Transverse colon (tissue), 4 donors: ENCODE results near the gene PSMA5. TPM values are rescaled to one million over a fixed set of nuclear protein-coding genes. Genes with fewer than 3 reads are reported as not detected.
"Not testable (repeated sequence)": the region's sequence is repeated elsewhere in the genome, so short reads cannot be mapped to it uniquely, and the experiment has no call there.

Experiments
- DNase-seq: peaks from one replicate; pipeline ENCODE4 v3.0.0-alpha.2; 2019
- H3K27ac ChIP-seq, 4 donors: fragments of 200-600 bp; sonication (generic); 2 replicates each; pipeline ENCODE4 v1.5.1; 2016 to 2018; ENCODE audit warnings: inconsistent platforms in 4 of 4
- H3K27me3 ChIP-seq: fragments of 200-600 bp; sonication (generic); 2 replicates; pipeline ENCODE4 v1.5.1; 2017; ENCODE audit warnings: inconsistent platforms
- H3K36me3 ChIP-seq, 4 donors: fragments of 200-600 bp; sonication (generic); 2 replicates each; pipeline ENCODE4 v1.5.1; 2017 to 2019; ENCODE audit warnings: inconsistent platforms in 4 of 4
- H3K4me1 ChIP-seq, 4 donors: fragments of 200-600 bp; sonication (generic); 2 replicates each; pipeline ENCODE4 v1.5.1; 2017 to 2020; ENCODE audit warnings: inconsistent platforms in 4 of 4
- H3K4me3 ChIP-seq, 4 donors: fragments of 200-600 bp; sonication (generic); 1 replicate in 1 of 4; 2 replicates in 3 of 4; pipeline versions ENCODE4 v1.5.1 to v1.6.1; 2017 to 2019; ENCODE audit warnings: inconsistent platforms in 4 of 4
- H3K9me3 ChIP-seq, 2 donors: fragments of 200-600 bp; sonication (generic); 2 replicates each; pipeline ENCODE4 v1.5.1; 2017 to 2019; ENCODE audit warnings: inconsistent platforms in 2 of 2
- CTCF ChIP-seq, 5 experiments: fragments of 200-600 bp in 3 of 5; fragments of 450-650 bp in 2 of 5; sonication (generic) in 3 of 5; IDR thresholded peaks; 1 replicate in 2 of 5; 2 replicates in 3 of 5; pipeline ENCODE4 v1.5.1; 2016 to 2017; ENCODE audit warnings: antibody characterized with exemption in 5 of 5, inconsistent platforms in 3 of 5, mild to moderate bottlenecking in 2 of 5, moderate library complexity in 1 of 5
- EP300 ChIP-seq: sonication (generic); formaldehyde crosslinking; IDR thresholded peaks from one replicate; pipeline ENCODE4 v1.6.1; 2017; ENCODE audit warnings: antibody characterized with exemption, low read depth
- POLR2A ChIP-seq: fragments of 450-650 bp; IDR thresholded peaks from one replicate; pipeline ENCODE4 v1.6.1; 2016; ENCODE audit warnings: antibody characterized with exemption, mild to moderate bottlenecking, moderate library complexity
- POLR2AphosphoS5 ChIP-seq, 3 donors: sonication (generic); formaldehyde crosslinking; IDR thresholded peaks; one replicate each; pipeline ENCODE4 v1.6.1; 2016; ENCODE audit warnings: antibody characterized with exemption in 3 of 3
- WGBS, 2 donors: methylation state at CpG; one replicate each; pipeline ENCODE4 v1.1.5; 2018; ENCODE audit warnings: low coverage in 1 of 2; 5-methylcytosine and 5-hydroxymethylcytosine counted together
- in situ Hi-C, 4 donors: fragments of 200-750 bp; cut with MboI; loops; one replicate each; pipeline versions ENCODE4 v1.15.0 to v1.15.1; 2017; ENCODE audit warnings: low sequenced_read_pairs in 3 of 4, low pct_ligation_motif_present in 1 of 4, low pct_unique_long_range_greater_than_20kb in 1 of 4
- intact Hi-C: fragments of 100-400 bp; cut with DNase I; formaldehyde crosslinking; loops from one replicate; pipeline ENCODE4 v1.15.1; 2023; ENCODE audit warnings: low total_unique reads
- total RNA-seq, 4 donors: library from RNA; depleted of rRNA; stranded (reverse); fragments of >200 nt; gene quantifications; one replicate each; pipeline ENCODE4 v1.1.0, GENCODE V29; 2016

Gene PSMA5
- total RNA-seq, 4 donors from 2014 or later, result 28.4 to 41.8 (median 33.3) TPM

- TF ChIP-seq POLR2AphosphoS5 (IDR thresholded peaks at IDR 0.05), result no peak
- no peak for TF ChIP-seq EP300
- TF ChIP-seq CTCF (IDR thresholded peaks at IDR 0.05), result no peak
- no peak for TF ChIP-seq POLR2A
- intact Hi-C loops, result no loop called here
- H3K9me3 ChIP-seq, result no peaks in the 10 kb centered on the region
These were observed 46.8 kb downstream of the PSMA5 start for GRCh38 chr1:109379422-109379821.

GRCh38 chr1:109377698-109378097, 48.5 kb downstream of the PSMA5 start:
- TF ChIP-seq POLR2AphosphoS5 (IDR thresholded peaks at IDR 0.05), result no peak
- no peak for TF ChIP-seq POLR2A
- no peak for TF ChIP-seq EP300
- no peak for TF ChIP-seq CTCF (IDR thresholded peaks at IDR 0.05)
- no peak for DNase-seq
- in situ Hi-C loops, result no loop called here
- no peak overlapping the region for H3K4me3 ChIP-seq
- H3K27ac ChIP-seq, result no peak overlapping the region
- 76 to 90% methylated on average over 4 of the region's 4 CpGs for WGBS, 2 donors
- H3K27me3 ChIP-seq, result no peaks in the 10 kb centered on the region
- intact Hi-C loops, result no loop called here
- H3K4me1 ChIP-seq, result peaks cover 0 to 20% (median 11%) of the 10 kb centered on the region in 4 donors
- H3K9me3 ChIP-seq, result no peaks in the 10 kb centered on the region
- no peaks in the 10 kb centered on the region for H3K36me3 ChIP-seq

More at GRCh38 chr1:109379422-109379821, 46.8 kb downstream of the PSMA5 start:
- H3K27ac ChIP-seq, result no peak overlapping the region
- in situ Hi-C loops, result no loop called here
- WGBS, 2 donors, result 81 to 82% methylated on average over 3 of the region's 3 CpGs
- no peaks in the 10 kb centered on the region for H3K36me3 ChIP-seq
- DNase-seq, result no peak
- H3K27me3 ChIP-seq, result no peaks in the 10 kb centered on the region
- peaks cover 0 to 13% (median 1%) of the 10 kb centered on the region in 4 donors for H3K4me1 ChIP-seq
- H3K4me3 ChIP-seq, result no peak overlapping the region

GRCh38 chr1:109373696-109374095, 52.6 kb downstream of the PSMA5 start:
- H3K4me3 ChIP-seq, H3K9me3 ChIP-seq, DNase-seq, H3K27me3 ChIP-seq, H3K36me3 ChIP-seq, intact Hi-C loops, in situ Hi-C loops: not testable (repeated sequence)
- peaks cover 3 to 45% (median 17%) of the 10 kb centered on the region in 4 donors for H3K4me1 ChIP-seq
- WGBS, 2 donors, result 95% methylated on average over 2 of the region's 2 CpGs; no CpG with 5 or more reads in 1 of the 2 donors
- H3K27ac ChIP-seq, result peak overlapping the region in 3 of 4 donors; percentile 45 to 68 (median 64)

GRCh38 chr1:109373126-109373525, 53.1 kb downstream of the PSMA5 start:
- 31 to 37% methylated on average over 5 of the region's 5 CpGs for WGBS, 2 donors

More at GRCh38 chr1:109373126-109373525, 53.1 kb downstream of the PSMA5 start:
- Histone ChIP-seq H3K27me3 (no peaks in the 10 kb centered on the region), H3K27ac (peak overlapping the region; percentile 17 to 68 (median 54)), H3K36me3 (no peaks in the 10 kb centered on the region), H3K4me3 (no peak overlapping the region), H3K4me1 (peaks cover 3 to 45% (median 17%) of the 10 kb centered on the region in 4 donors), H3K9me3 (no peaks in the 10 kb centered on the region)
- intact Hi-C loops, result no loop called here
- in situ Hi-C loops, result no loop called here
- TF ChIP-seq POLR2AphosphoS5 (IDR thresholded peaks at IDR 0.05) (no peak), POLR2A (no peak), EP300 (no peak), CTCF (IDR thresholded peaks at IDR 0.05) (no peak)
- peak; percentile 41 for DNase-seq
